AG10803 (cell line): ENCODE measurements around the gene C10orf88.

Source experiments
- DNase-seq: peaks from one replicate; pipeline ENCODE4 v3.0.0; 2010; ENCODE audit warnings: low read depth
- H3K4me3 ChIP-seq: 2 replicates; pipeline ENCODE4 v1.5.1; 2011; ENCODE audit warnings: mild to moderate bottlenecking, low read length, control low read depth
- TF ChIP-seq, protein P1 (sequence below): conservative IDR thresholded peaks from 2 replicates; pipeline ENCODE4 v1.5.1; 2011; ENCODE audit warnings: mild to moderate bottlenecking, low read length, control low read depth, inconsistent platforms

C10orf88 gene

DNA sequence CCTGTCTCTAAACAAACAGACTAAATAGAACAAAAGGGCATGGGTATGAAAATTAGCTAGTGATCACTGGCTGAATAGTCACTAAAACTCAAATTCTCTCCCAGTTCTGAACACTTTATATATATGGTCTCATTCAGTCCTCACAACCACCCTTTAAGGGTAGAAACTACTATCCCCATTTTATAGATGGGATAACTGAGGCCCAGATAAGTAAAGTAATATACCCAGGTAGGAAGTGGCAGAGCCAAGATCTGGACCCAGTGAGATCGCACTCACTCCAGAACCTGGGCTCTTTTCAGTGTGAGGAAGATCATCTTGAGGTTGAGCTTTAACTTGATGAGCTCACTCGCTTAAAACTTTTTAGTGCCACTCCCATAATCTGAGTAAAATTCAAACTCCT is 30.7 kb upstream of the C10orf88 start:
- TF ChIP-seq, protein P1, sequence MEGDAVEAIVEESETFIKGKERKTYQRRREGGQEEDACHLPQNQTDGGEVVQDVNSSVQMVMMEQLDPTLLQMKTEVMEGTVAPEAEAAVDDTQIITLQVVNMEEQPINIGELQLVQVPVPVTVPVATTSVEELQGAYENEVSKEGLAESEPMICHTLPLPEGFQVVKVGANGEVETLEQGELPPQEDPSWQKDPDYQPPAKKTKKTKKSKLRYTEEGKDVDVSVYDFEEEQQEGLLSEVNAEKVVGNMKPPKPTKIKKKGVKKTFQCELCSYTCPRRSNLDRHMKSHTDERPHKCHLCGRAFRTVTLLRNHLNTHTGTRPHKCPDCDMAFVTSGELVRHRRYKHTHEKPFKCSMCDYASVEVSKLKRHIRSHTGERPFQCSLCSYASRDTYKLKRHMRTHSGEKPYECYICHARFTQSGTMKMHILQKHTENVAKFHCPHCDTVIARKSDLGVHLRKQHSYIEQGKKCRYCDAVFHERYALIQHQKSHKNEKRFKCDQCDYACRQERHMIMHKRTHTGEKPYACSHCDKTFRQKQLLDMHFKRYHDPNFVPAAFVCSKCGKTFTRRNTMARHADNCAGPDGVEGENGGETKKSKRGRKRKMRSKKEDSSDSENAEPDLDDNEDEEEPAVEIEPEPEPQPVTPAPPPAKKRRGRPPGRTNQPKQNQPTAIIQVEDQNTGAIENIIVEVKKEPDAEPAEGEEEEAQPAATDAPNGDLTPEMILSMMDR, result no peak
- no peak for DNase-seq
- H3K4me3 ChIP-seq, result no peak overlapping the region

DNA sequence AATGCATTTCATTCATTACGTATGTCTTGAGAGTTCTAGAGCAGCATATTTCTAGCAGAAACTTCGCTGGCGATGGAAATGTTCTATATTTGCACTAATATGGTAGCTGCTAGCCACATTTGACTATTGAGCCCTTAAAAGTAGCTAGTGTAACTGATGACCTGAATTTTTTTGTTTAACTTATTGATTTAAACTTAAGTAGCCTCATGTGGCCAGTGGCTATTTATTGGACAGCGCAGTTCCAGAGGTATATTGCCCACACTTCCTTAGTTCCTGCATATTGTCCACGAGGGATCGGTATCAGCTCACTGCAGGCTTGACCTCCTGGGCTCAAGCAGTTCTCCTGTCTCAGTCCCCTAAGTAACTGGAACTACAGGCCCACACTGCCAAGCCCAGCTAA is 29.9 kb upstream of the C10orf88 start:
- DNase-seq, result no peak
- no peak overlapping the region for H3K4me3 ChIP-seq
- TF ChIP-seq, protein P1, result no peak

DNA sequence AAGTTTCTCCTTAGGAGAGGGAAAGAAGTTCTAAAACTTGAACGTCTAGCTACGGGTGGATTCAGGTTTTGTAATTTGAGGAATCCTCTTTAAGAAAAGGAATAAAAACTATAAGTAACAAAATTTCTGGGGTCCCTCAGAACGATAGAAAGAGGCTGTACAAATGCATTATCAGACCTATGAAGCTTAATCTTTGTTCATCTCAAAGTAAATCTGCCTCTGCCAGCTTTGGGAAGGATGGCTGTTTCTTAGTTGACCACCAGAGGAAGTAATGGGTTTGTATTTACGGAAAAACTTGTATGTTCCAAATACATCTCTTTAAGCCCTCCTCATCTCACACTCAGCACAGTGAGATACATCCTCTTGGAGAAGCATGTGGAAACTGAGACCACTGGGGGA is 27.0 kb upstream of the C10orf88 start:
- H3K4me3 ChIP-seq, result peak overlapping the region; percentile 65
- peak; percentile 58 for DNase-seq
- TF ChIP-seq, protein P1, result peak; percentile 70

DNA sequence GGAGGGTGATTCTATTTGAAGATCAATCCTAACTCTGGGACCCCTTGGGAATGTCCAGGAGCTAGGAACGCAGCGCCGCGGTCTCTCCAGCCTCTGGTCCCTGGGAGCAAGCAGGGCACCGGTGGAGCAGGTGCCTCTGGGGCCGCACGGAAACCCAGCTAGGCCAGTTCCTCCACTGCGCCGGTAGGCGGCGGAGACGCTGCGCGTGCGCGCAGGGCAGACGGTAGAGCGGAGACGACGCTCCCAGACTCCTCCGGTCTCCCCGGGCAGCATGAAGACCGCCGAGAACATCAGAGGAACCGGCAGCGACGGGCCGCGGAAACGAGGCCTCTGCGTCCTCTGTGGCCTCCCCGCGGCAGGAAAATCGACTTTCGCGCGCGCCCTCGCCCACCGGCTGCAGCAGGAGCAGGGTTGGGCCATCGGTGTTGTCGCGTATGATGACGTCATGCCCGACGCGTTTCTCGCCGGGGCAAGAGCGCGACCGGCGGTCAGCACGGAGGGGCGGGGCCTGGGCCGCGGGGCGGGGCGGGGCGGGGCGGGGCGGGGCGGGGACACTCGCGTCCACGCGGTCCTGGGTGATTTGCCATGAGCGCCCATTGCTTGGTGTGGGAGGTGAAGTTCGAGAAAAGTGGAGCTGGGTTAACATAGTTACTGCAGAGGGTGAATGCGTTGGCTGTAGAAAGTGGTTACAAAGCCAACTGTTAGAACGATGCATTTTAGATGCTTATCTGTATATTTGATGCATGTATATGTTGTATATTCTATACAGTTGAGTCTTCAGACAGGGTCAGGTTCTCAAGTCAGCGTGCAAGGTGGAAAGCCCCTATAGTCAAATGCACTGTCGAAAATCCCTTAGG is 26.4 kb upstream of the C10orf88 start, which contains the start of gene PSTK:
TSS of gene PSTK (plus strand) at position 193 of the 857 bp plus-strand sequence. CDS start at position 272, 79 bp downstream.
- H3K4me3 ChIP-seq, result peak within 1 kb of the TSS; percentile 86
- peak; percentile 90 for DNase-seq
- TF ChIP-seq, protein P1, result peak; percentile 81

DNA sequence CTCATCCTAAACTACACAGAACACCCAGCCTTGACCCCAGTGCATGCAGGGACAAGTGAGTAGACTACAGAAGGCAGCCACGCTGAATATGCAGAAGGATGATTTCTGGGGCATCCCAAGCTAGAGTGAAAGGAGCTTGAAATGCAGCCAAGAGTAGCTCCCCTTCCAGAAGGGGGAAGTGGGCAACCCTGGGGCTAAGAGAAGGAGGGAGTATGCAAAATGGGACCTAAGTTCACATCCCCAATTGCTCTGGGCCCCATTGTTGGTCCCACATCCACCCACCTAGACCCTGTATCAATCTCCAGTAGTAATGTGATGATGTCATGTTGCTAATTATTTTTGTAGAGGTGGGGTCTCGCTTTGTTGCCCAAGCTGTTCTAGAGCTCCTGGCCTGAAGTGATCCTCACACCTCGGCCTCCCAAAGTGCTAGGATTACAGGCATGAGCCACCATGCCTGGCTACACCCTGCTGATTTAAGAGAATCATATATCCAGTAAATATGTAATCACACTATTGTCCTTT is 20.6 kb upstream of the C10orf88 start:
- no peak overlapping the region for H3K4me3 ChIP-seq
- TF ChIP-seq, protein P1, result no peak
- no peak for DNase-seq

DNA sequence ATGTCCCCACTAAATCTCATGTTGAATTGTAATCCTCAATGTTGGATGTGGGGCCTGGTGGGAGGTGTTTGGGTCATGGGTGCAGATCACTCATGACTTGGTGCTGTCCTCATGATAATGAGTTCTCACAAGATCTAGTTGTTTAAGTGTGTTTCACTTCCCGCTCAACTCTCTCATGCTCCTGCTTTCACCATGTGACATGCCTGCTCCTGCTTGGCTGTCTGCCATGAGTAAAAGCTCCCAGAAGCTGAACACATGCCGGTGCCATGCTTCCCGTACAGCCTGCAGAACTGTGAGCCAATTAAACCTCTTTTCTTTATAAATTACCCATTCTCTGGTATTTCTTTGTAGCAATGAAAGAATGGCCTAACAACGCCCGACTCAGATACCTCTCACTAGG is 20.0 kb upstream of the C10orf88 start:
- TF ChIP-seq, protein P1, result no peak
- DNase-seq, result no peak
- no peak overlapping the region for H3K4me3 ChIP-seq

DNA sequence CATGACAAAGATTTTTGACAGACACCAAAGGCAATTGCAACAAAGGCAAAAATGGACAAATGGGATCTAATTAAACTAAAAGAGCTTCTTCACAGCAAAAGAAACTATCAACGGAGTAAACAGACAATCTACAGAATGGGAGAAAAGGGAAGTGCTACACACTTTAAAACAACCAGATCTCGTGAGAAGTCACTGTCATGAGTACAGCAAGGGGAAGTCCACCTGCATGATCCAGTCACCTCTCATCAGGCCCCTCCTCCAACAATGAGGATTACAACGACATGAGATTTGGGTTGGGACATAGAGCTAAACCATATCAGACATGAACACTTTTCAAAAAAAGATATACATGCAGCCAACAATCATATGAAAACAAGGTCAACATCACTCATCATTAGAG is 14.7 kb upstream of the C10orf88 start:
- TF ChIP-seq, protein P1, result no peak
- H3K4me3 ChIP-seq, result no peak overlapping the region
- DNase-seq, result no peak
